ENCODE measurements around the gene SH3BGRL. TPM values are rescaled to one million over a fixed set of nuclear protein-coding genes. Genes with fewer than 3 reads are reported as not detected.

The SH3BGRL gene
- total and polyA plus RNA-seq, 10 of the 15 experiments (the other 5 are each of a cell fraction or from before 2014, with no cell fraction given), result 75.6 to 178 (median 122) TPM

DNA sequence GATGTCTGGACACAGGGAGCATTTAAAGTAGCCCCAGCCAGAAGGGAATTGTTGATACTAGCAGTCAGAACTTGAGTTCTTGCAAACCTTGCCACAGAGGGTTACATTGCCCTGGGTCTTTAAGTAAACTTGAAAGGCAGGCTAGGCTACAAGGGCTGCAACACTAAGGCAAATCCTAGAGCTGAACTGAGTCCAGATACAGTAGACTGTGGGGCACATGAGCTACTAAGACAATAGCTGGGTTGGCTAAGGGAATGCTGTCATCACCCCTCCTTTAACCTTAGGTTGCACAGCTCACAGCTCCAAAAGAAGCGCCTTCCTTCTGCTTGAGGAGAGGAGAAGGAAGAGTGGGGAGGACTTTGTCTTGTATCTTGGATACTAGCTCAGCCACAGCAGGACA lies 35.6 kb downstream of the SH3BGRL start:
- intact Hi-C loops (cut with micrococcal nuclease; ENCODE audit: unreplicated experiment) (no loop called here), in situ Hi-C loops (cut with MboI) (no loop called here)
- no peak overlapping the region for H3K27ac ChIP-seq (ENCODE audit: control insufficient read depth, insufficient read depth)
- no peaks in the 10 kb centered on the region for H4K20me1 ChIP-seq (ENCODE audit: control insufficient read depth, insufficient read depth)
- 57% methylated on average over 1 of the region's 1 CpG for WGBS (ENCODE audit: insufficient coverage, insufficient replicate concordance, low lambda C conversion rate, missing lambda C conversion rate)
- no peak overlapping the region for H2AFZ ChIP-seq (ENCODE audit: control insufficient read depth, low read depth, low read length)
- no peaks in the 10 kb centered on the region for H3K27me3 ChIP-seq (replicated peaks in 1 of 2; ENCODE audit: control insufficient read depth in 2 of 2, insufficient read depth in 2 of 2, low read length in 1 of 2)
- no peak for ATAC-seq
- ChIA-PET SMC1A (ENCODE audit: uncharacterized antibody, unreplicated experiment) (interaction anchor here (0.8 kb wide), 1 partner anchor 27 kb away, joined by 3 read pairs; no protein-coding TSS in a partner anchor), POLR2A (no interaction called here), CTCF (no interaction called here), RAD21 (ENCODE audit: unreplicated experiment) (no interaction called here)
- TF ChIP-seq IKZF2 (IDR thresholded peaks at IDR 0.05) (no peak), NBN (IDR thresholded peaks at IDR 0.05) (no peak), JUNB (IDR thresholded peaks at IDR 0.05) (no peak), SUPT20H (IDR thresholded peaks at IDR 0.05; ENCODE audit: borderline replicate concordance, control insufficient read depth, low read depth, low read length) (no peak), TBL1XR1 (IDR thresholded peaks at IDR 0.05; ENCODE audit: low read depth, low read length) (no peak), CBX5 (IDR thresholded peaks at IDR 0.05; ENCODE audit: low read depth) (no peak), RB1 (IDR thresholded peaks at IDR 0.05; ENCODE audit: borderline replicate concordance) (no peak), ZNF384 (IDR thresholded peaks at IDR 0.05; ENCODE audit: borderline replicate concordance, low read depth, low read length) (no peak), SREBF1 (IDR thresholded peaks at IDR 0.05; ENCODE audit: low read length) (no peak), MYC (IDR thresholded peaks at IDR 0.05; ENCODE audit: insufficient read depth, insufficient read length, insufficient replicate concordance, low read length, severe bottlenecking) (no peak), HDAC2 (IDR thresholded peaks at IDR 0.05) (no peak), SPI1 (IDR thresholded peaks at IDR 0.05; ENCODE audit: borderline replicate concordance, insufficient read depth, low read depth, low read length) (no peak), CHD2 (IDR thresholded peaks at IDR 0.05; ENCODE audit: borderline replicate concordance, low read depth, low read length) (no peak)
- TF ChIP-seq, protein P1, sequence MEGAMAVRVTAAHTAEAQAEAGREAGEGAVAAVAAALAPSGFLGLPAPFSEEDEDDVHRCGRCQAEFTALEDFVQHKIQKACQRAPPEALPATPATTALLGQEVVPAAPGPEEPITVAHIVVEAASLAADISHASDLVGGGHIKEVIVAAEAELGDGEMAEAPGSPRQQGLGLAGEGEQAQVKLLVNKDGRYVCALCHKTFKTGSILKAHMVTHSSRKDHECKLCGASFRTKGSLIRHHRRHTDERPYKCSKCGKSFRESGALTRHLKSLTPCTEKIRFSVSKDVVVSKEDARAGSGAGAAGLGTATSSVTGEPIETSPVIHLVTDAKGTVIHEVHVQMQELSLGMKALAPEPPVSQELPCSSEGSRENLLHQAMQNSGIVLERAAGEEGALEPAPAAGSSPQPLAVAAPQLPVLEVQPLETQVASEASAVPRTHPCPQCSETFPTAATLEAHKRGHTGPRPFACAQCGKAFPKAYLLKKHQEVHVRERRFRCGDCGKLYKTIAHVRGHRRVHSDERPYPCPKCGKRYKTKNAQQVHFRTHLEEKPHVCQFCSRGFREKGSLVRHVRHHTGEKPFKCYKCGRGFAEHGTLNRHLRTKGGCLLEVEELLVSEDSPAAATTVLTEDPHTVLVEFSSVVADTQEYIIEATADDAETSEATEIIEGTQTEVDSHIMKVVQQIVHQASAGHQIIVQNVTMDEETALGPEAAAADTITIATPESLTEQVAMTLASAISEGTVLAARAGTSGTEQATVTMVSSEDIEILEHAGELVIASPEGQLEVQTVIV (IDR thresholded peaks at IDR 0.05; ENCODE audit: borderline replicate concordance, partially characterized antibody), result no peak
- TF ChIP-seq, protein P2, sequence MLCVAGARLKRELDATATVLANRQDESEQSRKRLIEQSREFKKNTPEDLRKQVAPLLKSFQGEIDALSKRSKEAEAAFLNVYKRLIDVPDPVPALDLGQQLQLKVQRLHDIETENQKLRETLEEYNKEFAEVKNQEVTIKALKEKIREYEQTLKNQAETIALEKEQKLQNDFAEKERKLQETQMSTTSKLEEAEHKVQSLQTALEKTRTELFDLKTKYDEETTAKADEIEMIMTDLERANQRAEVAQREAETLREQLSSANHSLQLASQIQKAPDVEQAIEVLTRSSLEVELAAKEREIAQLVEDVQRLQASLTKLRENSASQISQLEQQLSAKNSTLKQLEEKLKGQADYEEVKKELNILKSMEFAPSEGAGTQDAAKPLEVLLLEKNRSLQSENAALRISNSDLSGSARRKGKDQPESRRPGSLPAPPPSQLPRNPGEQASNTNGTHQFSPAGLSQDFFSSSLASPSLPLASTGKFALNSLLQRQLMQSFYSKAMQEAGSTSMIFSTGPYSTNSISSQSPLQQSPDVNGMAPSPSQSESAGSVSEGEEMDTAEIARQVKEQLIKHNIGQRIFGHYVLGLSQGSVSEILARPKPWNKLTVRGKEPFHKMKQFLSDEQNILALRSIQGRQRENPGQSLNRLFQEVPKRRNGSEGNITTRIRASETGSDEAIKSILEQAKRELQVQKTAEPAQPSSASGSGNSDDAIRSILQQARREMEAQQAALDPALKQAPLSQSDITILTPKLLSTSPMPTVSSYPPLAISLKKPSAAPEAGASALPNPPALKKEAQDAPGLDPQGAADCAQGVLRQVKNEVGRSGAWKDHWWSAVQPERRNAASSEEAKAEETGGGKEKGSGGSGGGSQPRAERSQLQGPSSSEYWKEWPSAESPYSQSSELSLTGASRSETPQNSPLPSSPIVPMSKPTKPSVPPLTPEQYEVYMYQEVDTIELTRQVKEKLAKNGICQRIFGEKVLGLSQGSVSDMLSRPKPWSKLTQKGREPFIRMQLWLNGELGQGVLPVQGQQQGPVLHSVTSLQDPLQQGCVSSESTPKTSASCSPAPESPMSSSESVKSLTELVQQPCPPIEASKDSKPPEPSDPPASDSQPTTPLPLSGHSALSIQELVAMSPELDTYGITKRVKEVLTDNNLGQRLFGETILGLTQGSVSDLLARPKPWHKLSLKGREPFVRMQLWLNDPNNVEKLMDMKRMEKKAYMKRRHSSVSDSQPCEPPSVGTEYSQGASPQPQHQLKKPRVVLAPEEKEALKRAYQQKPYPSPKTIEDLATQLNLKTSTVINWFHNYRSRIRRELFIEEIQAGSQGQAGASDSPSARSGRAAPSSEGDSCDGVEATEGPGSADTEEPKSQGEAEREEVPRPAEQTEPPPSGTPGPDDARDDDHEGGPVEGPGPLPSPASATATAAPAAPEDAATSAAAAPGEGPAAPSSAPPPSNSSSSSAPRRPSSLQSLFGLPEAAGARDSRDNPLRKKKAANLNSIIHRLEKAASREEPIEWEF (IDR thresholded peaks at IDR 0.05; ENCODE audit: insufficient replicate concordance, low read depth, low read length), result no peak
- BruUV-seq (replicated peaks), result no TSS peak
- no peaks in the 10 kb centered on the region for H3K4me1 ChIP-seq (ENCODE audit: control insufficient read depth, insufficient read depth, low read length)
- no peak overlapping the region for H3K9ac ChIP-seq (ENCODE audit: control insufficient read depth, insufficient read depth, low read length)
- peaks cover 10% of the 10 kb centered on the region; the same call in 2 of the 3 replicates for H3K9me3 ChIP-seq (replicated peaks; ENCODE audit: control insufficient read depth, insufficient read depth, low read length)
- no peak for FAIRE-seq
- H3K79me2 ChIP-seq (ENCODE audit: control insufficient read depth, insufficient read depth, low read length), result no peaks in the 10 kb centered on the region; the same call in 1 of the 2 replicates
- H3K4me3 ChIP-seq, result no peak overlapping the region
- peaks cover 2 to 3% of the 10 kb centered on the region in 2 experiments; a peak in 3 of 4 replicates for H3K36me3 ChIP-seq (ENCODE audit: control insufficient read depth in 2 of 2, insufficient read depth in 2 of 2, low read length in 1 of 2)
- DNase-seq (ENCODE audit: low read depth, low spot score), result no peak
- no peak overlapping the region for H3K4me2 ChIP-seq (ENCODE audit: control insufficient read depth, insufficient read depth)
